Naive B cell (primary cell): Measurements from ENCODE around the gene IL13. TPM values are rescaled to one million over a fixed set of nuclear protein-coding genes. Genes with fewer than 3 reads are reported as not detected.

Source experiments
- ATAC-seq, 2 donors: fragments of 150-1000 bp; cut with Tn5 transposase; 2 replicates each; pipeline ENCODE4 v1.10.0; 2021; ENCODE audit warnings: low read depth in 2 of 2, mild to moderate bottlenecking in 2 of 2, moderate library complexity in 2 of 2
- DNase-seq: peaks from one replicate; pipeline ENCODE4 v3.0.0; 2022
- H3K27ac Mint-ChIP-seq, 6 donors: one replicate each; pipeline ENCODE4 v1.8.0; 2020 to 2022; ENCODE audit warnings: mild to moderate bottlenecking in 6 of 6, mixed read lengths in 6 of 6, moderate library complexity in 5 of 6, inconsistent platforms in 2 of 6
- H3K27me3 Mint-ChIP-seq, 3 donors: one replicate each; pipeline ENCODE4 v1.8.0; 2021 to 2022; ENCODE audit warnings: mixed read lengths in 3 of 3, mild to moderate bottlenecking in 1 of 3
- H3K36me3 Mint-ChIP-seq, 2 donors: one replicate each; pipeline ENCODE4 v1.8.0; 2020 to 2022; ENCODE audit warnings: mixed read lengths in 2 of 2, inconsistent platforms in 1 of 2, mild to moderate bottlenecking in 1 of 2
- H3K4me1 Mint-ChIP-seq, 3 donors: one replicate each; pipeline ENCODE4 v1.8.0; 2020 to 2022; ENCODE audit warnings: mixed read lengths in 3 of 3, inconsistent platforms in 1 of 3, mild to moderate bottlenecking in 1 of 3, moderate library complexity in 1 of 3
- H3K4me3 Mint-ChIP-seq, 8 donors: one replicate each; pipeline ENCODE4 v1.8.0; 2020 to 2022; ENCODE audit warnings: mild to moderate bottlenecking in 8 of 8, mixed read lengths in 8 of 8, moderate library complexity in 8 of 8, inconsistent platforms in 2 of 8
- H3K9me3 Mint-ChIP-seq, 7 donors: one replicate each; pipeline ENCODE4 v1.8.0; 2020 to 2022; ENCODE audit warnings: mixed read lengths in 7 of 7, mild to moderate bottlenecking in 5 of 7, inconsistent platforms in 2 of 7, moderate library complexity in 1 of 7
- polyA plus RNA-seq, 6 donors: library from polyadenylated mRNA; unstranded; fragments of 300-500 nt; fragmentation: Illumina TruSeq; gene quantifications; one replicate each; pipeline ENCODE4 v1.2.3, GENCODE V29; 2021; ENCODE audit warnings: low read depth in 6 of 6

IL13 gene
- polyA plus RNA-seq, 6 donors from 2014 or later = not detected

DNA sequence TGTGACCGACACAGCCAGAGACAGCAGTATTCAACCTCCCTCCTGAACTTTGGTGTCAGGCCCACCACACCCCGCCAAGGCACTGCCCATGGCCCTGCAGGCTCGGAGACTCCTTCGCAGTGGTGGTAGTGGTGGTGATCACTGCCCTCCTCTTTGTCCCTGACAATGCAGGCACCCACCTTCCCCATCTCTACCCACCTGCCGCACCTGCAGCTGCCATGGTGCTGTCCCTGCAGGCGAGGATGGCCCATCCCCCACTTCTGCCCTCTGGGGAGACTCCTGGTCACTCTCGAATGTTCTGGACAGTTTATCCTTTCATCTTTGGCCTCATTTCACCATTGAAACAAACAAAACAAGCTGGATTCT lies 11.5 kb downstream of the IL13 start:
- Mint-ChIP-seq H3K27ac (no peak overlapping the region), H3K4me3 (no peak overlapping the region)
- no peak for ATAC-seq

DNA sequence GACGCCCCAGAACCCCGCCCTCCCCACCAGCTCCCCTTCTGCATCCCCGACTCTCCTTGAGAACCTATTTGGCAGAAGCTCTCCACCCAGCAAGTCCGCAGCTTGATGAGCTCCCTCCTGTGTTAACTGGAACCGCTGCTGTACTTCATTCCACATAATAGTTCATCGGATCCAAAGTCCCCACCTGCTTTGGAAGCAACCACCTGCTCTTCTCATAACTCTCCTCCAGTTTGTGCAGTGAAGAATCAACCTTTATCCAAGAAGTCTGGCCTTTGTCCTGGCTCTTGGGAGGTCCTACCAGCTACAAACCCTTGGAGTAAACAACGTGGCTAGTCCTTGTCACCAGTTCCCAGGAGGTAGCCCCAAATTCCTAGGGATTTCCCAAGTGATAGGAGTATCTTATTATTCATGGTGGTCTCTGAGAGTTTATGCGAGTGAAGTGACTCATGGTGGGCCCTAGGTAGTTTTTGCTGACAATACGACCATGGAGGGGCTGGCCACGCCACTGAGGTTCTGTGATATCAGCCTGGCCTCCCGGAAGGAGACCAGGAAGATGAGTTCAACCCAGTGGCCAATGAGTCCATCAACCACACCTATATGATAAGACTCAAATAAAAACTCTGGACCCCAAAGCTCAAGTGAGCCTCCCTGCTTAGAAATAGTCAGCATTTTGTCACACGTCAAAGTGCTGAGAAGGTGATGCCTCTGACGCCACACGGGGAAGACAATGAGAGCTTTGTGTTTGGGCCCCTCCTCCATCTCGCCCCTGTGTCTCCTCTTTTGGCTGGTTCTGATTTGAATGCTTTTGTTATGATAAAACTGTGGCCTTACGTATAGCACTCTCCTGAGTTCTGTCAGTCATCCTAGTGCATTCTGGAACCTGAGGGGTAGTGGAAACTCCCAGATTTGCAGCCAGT lies 12.3 kb downstream of the IL13 start:
- Mint-ChIP-seq H3K27me3 (peaks cover 0 to 18% (median 17%) of the 10 kb centered on the region in 3 donors), H3K9me3 (peaks cover 0 to 4% (median 0%) of the 10 kb centered on the region in 7 donors), H3K4me1 (peaks cover 0 to 4% (median 4%) of the 10 kb centered on the region in 3 donors), H3K36me3 (no peaks in the 10 kb centered on the region), H3K27ac (peak overlapping the region in 1 of 6 donors; percentile 85), H3K4me3 (no peak overlapping the region)
- DNase-seq (no peak), ATAC-seq (no peak)

More for the DNA sequence above, 11.5 kb downstream of the IL13 start:
- Mint-ChIP-seq H3K36me3 (no peaks in the 10 kb centered on the region), H3K4me1 (no peaks in the 10 kb centered on the region), H3K27me3 (peaks cover 0 to 18% (median 17%) of the 10 kb centered on the region in 3 donors), H3K9me3 (peaks cover 0 to 4% (median 0%) of the 10 kb centered on the region in 7 donors)
- no peak for DNase-seq

DNA sequence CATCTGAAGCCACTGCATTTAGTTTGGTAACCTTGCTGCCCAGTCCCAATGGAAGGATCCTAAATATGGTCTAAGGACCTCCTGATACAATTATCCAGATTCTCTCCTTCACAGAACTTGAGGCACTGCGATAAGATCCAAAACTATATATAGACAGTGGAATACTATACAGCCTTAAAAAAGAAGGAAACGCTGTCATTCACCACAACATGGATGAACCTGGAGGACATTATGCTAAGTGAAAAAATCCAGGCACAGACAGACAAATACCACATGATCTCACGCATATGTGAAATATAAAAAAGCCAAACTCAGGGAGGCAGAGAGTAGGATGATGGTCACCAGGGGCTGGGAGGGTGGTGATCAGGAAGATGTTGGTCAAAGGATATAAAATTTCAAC lies 13.0 kb downstream of the IL13 start:
- ATAC-seq (no peak), DNase-seq (no peak)
- no peaks in the 10 kb centered on the region for H3K36me3 Mint-ChIP-seq
- peak overlapping the region in 1 of 6 donors; percentile 64 for H3K27ac Mint-ChIP-seq
- H3K27me3 Mint-ChIP-seq = peaks cover 0 to 18% (median 17%) of the 10 kb centered on the region in 3 donors
- peaks cover 0 to 8% (median 5%) of the 10 kb centered on the region in 3 donors for H3K4me1 Mint-ChIP-seq
- H3K4me3 Mint-ChIP-seq = no peak overlapping the region
- peaks cover 0 to 4% (median 0%) of the 10 kb centered on the region in 7 donors for H3K9me3 Mint-ChIP-seq

DNA sequence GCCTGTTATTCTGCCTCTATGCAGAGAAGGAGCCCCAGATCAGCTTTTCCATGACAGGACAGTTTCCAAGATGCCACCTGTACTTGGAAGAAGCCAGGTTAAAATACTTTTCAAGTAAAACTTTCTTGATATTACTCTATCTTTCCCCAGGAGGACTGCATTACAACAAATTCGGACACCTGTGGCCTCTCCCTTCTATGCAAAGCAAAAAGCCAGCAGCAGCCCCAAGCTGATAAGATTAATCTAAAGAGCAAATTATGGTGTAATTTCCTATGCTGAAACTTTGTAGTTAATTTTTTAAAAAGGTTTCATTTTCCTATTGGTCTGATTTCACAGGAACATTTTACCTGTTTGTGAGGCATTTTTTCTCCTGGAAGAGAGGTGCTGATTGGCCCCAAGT lies 15.5 kb downstream of the IL13 start:
- H3K36me3 Mint-ChIP-seq = no peaks in the 10 kb centered on the region
- peaks cover 0 to 4% (median 0%) of the 10 kb centered on the region in 7 donors for H3K9me3 Mint-ChIP-seq
- H3K4me1 Mint-ChIP-seq = peaks cover 0 to 8% (median 5%) of the 10 kb centered on the region in 3 donors
- peak overlapping the region in 1 of 6 donors; percentile 43 for H3K27ac Mint-ChIP-seq
- no peak overlapping the region for H3K4me3 Mint-ChIP-seq
- DNase-seq (no peak), ATAC-seq (no peak)
- H3K27me3 Mint-ChIP-seq = peaks cover 0 to 18% (median 9%) of the 10 kb centered on the region in 3 donors

DNA sequence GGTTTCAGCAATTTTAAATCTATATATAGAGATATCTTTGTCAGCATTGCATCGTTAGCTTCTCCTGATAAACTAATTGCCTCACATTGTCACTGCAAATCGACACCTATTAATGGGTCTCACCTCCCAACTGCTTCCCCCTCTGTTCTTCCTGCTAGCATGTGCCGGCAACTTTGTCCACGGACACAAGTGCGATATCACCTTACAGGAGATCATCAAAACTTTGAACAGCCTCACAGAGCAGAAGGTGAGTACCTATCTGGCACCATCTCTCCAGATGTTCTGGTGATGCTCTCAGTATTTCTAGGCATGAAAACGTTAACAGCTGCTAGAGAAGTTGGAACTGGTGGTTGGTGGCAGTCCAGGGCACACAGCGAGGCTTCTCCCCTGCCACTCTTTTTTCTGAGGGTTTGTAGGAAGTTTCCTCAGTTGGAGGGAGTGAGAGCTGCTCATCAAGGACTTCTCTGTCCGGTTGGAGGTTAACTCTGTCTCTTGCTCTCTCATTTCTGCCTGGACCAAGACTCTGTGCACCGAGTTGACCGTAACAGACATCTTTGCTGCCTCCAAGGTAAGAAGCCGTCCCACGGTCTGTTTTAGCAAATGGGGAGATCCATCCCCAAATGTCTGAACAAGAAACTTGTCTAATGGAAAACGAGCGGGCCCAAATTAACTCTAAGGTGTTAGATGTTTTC lies 16.1 kb downstream of the IL13 start, which contains the start of gene IL4:
TSS of gene IL4 (plus strand) at position 51 of the 692 bp plus-strand sequence. CDS start at position 113, 62 bp downstream.
- Mint-ChIP-seq H3K4me1 (peaks cover 0 to 8% (median 5%) of the 10 kb centered on the region in 3 donors), H3K4me3 (no peak within 1 kb of the TSS), H3K36me3 (no peaks in the 10 kb centered on the region), H3K9me3 (peaks cover 0 to 4% (median 0%) of the 10 kb centered on the region in 7 donors), H3K27ac (peak within 1 kb of the TSS in 1 of 6 donors; percentile 43), H3K27me3 (peaks cover 0 to 18% (median 9%) of the 10 kb centered on the region in 3 donors)
- ATAC-seq (no peak), DNase-seq (no peak)

DNA sequence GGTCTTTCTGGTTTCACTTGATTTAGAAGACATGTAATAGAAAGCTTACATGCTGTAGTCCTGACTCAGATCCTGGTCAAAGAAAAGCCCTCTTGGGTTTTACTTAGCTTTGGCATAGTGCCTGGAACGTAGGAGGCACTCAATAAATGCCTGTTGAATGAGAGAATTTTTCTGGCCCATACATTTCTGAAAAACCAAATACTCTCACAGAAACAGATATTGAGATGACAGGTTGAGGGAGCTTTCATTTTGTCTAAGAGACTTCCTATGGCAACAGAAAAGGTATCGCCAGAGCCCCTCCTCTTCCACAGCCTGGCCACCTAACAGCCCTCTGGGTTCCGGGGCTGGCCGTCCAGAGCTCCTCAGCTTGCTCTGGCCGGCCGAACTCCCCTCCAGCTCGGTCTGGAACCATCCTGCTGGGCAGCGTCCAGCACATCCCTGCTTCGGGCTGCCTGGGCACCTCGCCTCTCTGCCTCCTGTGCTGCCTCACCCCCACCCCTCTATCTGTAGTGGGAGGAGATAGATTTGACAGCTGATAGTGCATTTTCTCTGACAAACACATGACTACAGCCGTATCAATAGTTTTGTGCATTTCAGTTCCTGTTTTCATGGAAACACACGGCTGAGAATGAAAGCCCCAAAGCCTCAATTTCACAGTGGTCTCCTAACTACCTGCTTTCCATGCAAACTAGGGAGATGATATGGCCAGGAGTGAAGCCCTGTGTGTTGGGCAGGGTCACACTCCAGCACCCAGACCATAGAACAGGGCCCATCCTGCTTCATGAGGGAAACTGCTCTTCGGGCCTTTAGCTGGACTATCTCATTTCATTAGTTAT lies 16.9 kb downstream of the IL13 start:
- no peak for DNase-seq
- Mint-ChIP-seq H3K27me3 (peaks cover 0 to 15% (median 5%) of the 10 kb centered on the region in 3 donors), H3K4me3 (no peak overlapping the region), H3K9me3 (peaks cover 0 to 4% (median 0%) of the 10 kb centered on the region in 7 donors), H3K4me1 (peaks cover 0 to 8% (median 7%) of the 10 kb centered on the region in 3 donors), H3K36me3 (no peaks in the 10 kb centered on the region), H3K27ac (peak overlapping the region in 1 of 6 donors; percentile 58)
- peak in 1 of 2 donors; percentile 18 for ATAC-seq

DNA sequence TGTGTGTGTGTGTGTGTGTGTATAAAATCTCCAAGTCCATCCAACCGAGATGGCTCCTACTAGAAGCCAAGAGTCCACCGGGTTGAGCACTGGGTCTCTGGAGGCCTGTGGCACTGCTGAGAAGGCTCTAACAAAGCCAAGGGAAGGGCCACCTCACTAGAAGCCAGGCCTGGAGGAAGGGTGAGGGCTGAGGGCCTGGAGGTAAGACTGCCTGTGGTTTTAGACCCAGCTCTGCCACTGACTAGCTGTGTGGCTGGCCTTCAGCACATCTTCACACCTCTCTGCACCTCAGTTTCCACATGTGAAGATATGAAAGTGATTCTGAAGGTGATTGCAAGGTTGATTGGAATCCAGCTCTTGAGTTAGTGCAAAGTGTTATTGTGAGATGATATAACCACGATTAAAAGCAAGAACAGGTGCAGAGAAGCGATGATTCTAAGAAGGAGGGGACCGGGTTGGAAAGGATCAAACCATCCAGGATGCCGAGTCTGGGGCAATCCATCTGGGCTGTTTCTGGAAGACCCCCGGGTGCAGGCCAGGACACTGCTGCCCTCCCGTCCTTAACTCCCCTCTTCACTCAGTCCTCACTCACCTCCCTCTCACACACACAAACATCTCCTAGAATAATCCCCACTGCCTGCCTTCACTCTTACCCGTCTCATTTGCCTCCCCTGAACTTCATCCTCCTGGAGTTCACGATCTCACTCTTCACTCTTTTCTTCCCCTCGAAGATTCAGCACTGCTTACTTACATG lies 18.1 kb downstream of the IL13 start:
- Mint-ChIP-seq H3K4me1 (peaks cover 12 to 19% (median 18%) of the 10 kb centered on the region in 3 donors), H3K27me3 (peaks cover 0 to 5% (median 0%) of the 10 kb centered on the region in 3 donors), H3K27ac (peak overlapping the region in 1 of 6 donors; percentile 67), H3K9me3 (peaks cover 0 to 4% (median 0%) of the 10 kb centered on the region in 7 donors), H3K4me3 (no peak overlapping the region), H3K36me3 (no peaks in the 10 kb centered on the region)
- DNase-seq (no peak), ATAC-seq (no peak)

DNA sequence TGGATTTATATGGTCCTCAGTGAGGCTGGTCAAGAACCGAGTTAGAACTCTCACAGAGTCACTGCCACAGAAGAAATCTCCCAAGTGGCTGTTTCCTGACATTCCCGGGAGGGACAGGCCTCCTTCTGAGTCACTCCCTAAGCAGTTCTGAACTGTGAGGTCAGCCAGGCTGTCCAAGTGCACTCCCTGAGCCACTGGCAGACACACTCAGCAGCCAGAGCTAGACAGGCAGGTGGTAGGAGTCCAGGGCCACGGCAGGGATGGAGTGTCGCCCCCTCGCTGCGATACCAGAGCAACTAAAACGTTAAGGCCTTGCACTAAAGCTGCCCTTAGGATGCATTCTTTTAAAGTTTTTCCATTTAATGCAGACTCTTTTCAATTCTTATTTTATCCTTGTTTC lies 19.2 kb downstream of the IL13 start:
- Mint-ChIP-seq H3K4me1 (peaks cover 22 to 30% (median 29%) of the 10 kb centered on the region in 3 donors), H3K27me3 (peaks cover 0 to 5% (median 0%) of the 10 kb centered on the region in 3 donors), H3K27ac (no peak overlapping the region), H3K36me3 (no peaks in the 10 kb centered on the region), H3K4me3 (no peak overlapping the region), H3K9me3 (peaks cover 0 to 4% (median 0%) of the 10 kb centered on the region in 7 donors)
- ATAC-seq = no peak
- no peak for DNase-seq

DNA sequence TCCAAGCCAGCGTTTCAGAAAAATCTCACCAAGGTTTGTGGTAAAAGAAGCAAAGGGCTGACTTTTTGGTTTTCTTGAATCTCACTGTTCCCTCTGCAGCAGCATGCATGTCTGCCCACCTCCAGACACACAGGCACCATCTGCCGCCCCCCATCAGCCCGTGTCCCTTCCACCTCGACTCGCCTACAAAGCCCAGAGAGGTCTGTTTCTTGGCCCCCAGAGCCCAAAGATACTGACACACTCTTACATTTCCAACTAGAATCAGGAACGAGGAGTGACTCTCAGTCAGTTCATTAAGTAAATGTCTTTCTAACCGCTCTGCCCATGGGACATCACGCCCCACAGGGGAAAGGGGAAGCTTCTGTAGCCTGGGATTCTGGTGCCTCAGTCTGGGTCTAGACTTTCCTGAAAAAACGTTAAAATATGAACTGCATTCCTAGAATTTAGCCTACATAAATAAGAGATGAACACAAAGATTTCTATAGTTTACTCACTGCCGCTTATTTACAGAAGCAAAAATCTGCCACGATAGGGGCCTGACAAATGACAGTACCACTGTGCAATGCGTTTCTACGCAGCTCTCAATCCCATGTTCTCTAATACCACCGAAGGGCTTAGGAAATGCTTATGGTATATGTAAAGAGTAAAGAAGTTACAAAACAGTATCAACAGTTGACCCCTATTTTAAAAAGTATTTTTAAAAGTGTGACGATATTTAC lies 19.9 kb downstream of the IL13 start:
- no peak overlapping the region for H3K4me3 Mint-ChIP-seq
- H3K27ac Mint-ChIP-seq = no peak overlapping the region
- peaks cover 0 to 4% (median 0%) of the 10 kb centered on the region in 7 donors for H3K9me3 Mint-ChIP-seq
- no peaks in the 10 kb centered on the region for H3K36me3 Mint-ChIP-seq
- peaks cover 0 to 5% (median 0%) of the 10 kb centered on the region in 3 donors for H3K27me3 Mint-ChIP-seq
- no peak for DNase-seq
- ATAC-seq = no peak
- peaks cover 23 to 32% (median 29%) of the 10 kb centered on the region in 3 donors for H3K4me1 Mint-ChIP-seq

DNA sequence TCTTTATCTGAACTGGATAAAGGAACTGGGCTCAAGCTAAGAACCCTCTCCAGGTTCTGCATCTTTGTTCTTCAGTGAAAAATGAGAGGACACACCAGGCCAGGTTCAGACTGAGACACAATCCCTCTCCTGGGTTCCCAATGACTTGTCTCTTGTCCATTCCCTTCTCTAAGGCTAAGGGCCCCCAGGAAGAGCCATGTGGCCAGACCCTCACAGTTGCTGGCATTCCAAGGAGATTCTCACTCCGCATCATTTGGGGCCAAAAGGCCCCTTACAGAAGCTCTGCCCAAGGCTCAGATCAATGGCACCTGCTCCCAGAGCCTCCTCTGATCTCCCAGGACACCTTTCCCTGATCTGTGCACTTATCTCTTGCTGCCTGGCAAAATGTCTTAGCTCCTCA lies 20.8 kb downstream of the IL13 start:
- DNase-seq = no peak
- peaks cover 27 to 32% (median 29%) of the 10 kb centered on the region in 3 donors for H3K4me1 Mint-ChIP-seq
- peaks cover 0 to 5% (median 0%) of the 10 kb centered on the region in 3 donors for H3K27me3 Mint-ChIP-seq
- peak overlapping the region in 1 of 8 donors; percentile 66 for H3K4me3 Mint-ChIP-seq
- peak overlapping the region in 1 of 6 donors; percentile 30 for H3K27ac Mint-ChIP-seq
- peaks cover 0 to 4% (median 0%) of the 10 kb centered on the region in 7 donors for H3K9me3 Mint-ChIP-seq
- H3K36me3 Mint-ChIP-seq = no peaks in the 10 kb centered on the region
- ATAC-seq = no peak

DNA sequence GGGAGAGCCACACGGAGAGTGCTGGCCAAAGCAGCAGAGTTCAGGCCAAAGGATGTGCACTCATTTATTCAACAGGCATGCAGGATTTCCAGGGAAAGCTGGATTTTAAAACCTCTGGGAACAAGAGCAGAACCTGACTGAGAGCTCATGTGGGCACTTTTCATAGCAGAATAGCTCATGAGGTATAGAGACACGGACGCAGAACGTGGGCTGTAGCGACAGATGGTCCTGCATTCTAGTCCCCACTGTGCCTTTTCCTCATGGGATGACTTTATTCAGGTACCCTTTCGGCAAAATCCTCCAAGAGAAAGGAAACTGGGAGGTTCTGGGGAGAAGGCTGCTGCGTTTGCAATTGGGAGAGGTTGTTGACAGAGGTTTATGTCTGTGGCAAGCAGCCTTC lies 21.2 kb downstream of the IL13 start:
- H3K4me1 Mint-ChIP-seq = peaks cover 27 to 32% (median 29%) of the 10 kb centered on the region in 3 donors
- no peak for DNase-seq
- peak overlapping the region in 1 of 6 donors; percentile 30 for H3K27ac Mint-ChIP-seq
- ATAC-seq = no peak
- H3K4me3 Mint-ChIP-seq = peak overlapping the region in 1 of 8 donors; percentile 66
- H3K36me3 Mint-ChIP-seq = no peaks in the 10 kb centered on the region
- peaks cover 0 to 5% (median 0%) of the 10 kb centered on the region in 3 donors for H3K27me3 Mint-ChIP-seq
- H3K9me3 Mint-ChIP-seq = peaks cover 0 to 4% (median 0%) of the 10 kb centered on the region in 7 donors
